ENCODE data around the gene ANKRD17.
"Not testable (repeated sequence)": the region's sequence is repeated elsewhere in the genome, so short reads cannot be mapped to it uniquely, and the experiment has no call there.

The ANKRD17 gene

DNA sequence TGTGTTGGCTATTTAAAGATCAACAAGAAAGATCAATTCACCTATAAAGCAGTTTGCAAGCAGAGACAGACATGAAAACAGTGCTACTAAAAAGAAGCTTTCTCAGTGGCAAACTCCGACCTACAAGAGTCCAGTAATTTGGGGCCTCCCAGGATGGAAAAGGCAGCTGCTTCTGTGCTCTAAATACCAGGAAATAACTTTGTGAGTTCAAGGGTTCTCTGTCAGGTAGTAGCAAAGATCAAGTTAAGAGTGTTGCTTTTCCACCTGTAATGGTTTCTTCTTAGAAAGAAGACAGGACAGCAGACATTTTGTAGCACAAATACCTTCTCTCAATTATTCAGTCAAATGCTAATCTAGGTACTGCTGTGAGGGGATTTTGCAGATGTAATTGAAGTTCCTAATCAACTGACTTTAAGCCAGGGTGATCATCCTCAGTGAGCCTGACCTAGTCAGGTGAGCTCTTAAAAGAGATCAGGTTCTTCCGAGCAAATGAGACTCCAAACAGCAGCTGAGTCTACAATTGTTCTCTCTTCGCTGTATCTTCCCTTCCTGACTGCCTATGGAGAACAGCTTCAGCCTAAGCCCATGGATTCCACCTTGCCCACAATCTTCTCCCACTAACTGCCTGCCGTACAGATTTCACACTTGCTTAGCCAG is 13.5 kb downstream of the ANKRD17 start:
- no peak for DNase-seq (ENCODE audit: low read depth)

DNA sequence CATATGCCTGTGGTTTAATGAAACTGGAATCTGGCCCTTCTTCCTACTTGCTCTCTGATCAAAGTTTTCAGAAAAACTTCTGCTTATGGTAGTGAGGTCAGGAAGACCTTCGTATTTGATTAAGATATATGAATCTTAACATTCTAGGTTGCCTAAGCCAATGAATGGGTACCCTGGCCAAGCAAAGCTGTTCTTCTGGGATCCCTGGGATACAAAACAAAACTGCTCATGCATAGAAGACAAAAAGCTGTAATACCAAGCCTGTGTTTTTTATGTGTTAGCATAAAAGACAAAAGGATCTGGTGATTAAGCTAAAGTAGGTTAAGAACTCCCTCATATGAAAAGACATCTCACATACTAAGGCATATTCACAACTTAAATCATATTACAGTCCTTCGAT is 21.6 kb downstream of the ANKRD17 start:
- no peak for DNase-seq (ENCODE audit: low read depth)

DNA sequence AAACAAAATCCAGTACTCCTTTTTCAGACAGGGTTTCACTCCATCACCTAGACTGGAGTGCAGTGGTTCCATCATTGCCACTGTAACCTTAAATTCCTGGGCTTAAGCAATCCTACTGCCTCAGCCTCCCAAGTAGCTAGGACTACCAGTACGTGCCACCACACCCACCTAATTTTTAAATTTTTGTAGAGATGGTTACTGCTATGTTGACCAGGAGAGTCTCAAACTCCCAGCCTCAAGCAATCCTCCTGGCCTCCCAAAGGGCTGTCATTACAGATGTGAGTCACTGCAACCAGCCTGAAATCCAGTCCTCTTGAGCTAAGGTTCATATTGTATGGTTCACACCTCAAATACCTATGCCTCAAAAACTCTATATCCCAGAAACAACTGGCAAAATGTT is 22.4 kb downstream of the ANKRD17 start:
- DNase-seq (ENCODE audit: low read depth) = no peak

DNA sequence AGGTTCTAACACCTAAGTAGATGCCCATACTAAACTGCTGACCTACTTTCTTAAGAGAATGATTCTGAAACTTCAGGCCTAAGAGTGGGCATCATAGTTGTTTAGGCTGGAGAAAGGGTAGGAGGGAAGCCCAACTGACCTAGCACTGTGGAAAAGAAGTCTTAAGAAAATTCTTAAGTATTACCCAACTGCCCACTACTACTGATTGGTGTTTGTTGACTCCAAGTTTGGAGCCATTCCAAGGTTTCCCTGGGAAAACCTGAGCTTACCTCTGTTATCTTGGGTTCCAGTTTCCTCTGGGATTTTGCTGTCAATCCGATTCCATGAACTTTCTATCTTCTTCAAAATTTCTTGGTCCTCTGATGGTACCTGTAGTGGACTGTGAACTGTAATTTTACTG is 23.9 kb downstream of the ANKRD17 start:
- DNase-seq (ENCODE audit: low read depth) = no peak

DNA sequence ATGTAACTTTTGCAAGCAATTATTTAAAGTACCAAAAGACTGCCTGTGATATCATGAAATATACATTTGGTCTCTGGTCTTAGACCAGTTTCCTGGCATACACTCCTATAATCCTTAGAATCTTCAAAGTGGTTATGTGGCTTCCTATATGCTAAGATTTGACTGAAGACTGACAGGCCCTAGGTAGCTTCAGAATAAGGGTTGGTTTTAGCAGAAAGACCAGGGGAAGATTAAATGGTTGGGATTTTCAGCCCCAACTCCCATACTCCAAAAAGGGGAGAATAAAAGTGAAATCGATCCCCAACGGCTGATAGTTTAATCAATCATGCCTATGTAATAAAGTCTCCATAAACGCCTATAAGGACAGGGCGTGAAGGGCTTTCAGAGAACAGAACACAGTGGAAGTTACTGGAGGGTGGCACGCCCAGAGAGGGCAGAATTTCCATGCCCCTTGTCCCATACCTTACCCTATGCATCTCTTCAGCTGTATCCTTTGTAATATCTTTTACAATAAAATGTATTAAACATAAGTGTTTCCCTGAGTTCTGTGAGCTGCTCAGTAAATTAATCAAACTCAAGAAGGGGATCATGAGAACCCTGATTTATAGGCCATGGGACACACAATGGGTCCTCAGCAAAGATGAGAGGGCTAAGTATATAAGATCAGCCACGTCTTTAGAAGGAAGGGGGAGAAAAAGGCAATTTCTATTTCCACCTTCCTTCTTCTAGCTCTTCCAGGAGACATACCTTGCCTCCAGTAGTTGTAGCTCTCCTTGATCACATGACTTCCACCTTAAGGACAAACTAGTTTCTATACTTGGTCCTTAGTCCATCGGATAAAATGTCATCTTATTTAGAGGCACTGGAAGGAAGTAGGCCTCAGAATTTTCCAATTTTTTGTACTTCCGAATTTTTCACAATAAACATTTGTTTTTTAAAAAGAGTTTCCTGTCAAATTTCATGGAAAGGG is 26.8 kb downstream of the ANKRD17 start:
- no peak for DNase-seq (ENCODE audit: low read depth)

DNA sequence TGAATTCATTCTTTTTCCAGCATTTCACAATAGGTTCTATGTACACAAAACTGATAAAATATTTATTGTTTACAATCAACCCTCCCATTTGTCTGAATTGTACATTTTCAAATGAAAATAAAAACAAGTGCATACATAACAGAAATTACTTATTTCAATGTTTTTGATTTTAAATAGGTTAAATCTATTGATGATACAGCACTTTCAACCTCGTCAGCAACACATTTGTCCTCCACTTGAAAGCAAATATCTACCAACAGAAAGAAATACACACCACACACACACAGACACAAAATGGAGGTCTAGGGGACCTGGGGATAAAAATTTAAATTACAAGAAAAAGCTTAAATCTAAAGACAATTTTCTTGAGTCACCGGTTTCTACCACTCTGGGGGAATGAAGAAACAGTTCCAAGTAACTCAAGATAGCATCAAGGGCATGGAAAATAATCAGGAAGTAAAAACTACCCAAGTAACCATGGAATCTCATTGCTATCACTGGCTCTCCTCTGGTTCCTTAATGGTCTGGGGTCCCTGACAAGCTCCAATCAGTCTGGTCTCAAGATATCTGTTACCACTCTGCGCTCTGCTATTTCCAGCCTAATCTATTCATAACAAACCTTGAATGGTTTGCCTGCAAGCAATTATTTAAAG is 27.6 kb downstream of the ANKRD17 start:
- DNase-seq (ENCODE audit: low read depth) = no peak

DNA sequence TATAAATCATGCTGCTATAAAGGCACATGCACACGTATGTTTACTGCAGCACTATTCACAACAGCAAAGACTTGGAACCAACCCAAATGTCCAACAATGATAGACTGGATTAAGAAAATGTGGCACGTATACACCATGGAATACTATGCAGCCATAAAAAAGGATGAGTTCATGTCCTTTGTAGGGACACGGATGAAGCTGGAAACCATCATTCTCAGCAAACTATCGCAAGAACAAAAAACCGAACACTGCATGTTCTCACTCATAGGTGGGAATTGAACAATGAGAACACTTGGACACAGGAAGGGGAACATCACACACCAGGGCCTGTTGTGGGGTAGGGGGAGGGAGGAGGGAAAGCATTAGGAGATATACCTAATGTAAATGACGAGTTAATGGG is 29.8 kb downstream of the ANKRD17 start:
- not testable (repeated sequence) for DNase-seq (ENCODE audit: low read depth)

DNA sequence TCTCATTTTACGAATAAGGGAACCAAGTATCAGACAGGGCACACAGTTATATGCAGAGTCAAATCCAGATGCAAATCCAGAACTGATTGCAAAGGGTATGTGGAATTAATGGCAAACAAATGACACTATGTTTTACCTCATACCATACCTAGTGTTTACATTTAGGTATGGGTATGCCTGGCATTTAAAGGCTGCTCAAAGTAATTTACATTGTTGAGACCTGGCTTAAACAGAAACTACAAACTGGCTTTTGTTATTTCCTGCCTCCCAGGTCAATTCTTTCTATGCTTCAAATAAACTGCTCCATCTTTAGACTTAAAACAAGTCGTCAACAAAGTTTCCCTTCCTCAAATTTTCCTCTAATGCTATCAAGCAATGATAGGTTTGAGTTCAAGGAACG is 33.7 kb downstream of the ANKRD17 start:
- DNase-seq (ENCODE audit: low read depth) = no peak

DNA sequence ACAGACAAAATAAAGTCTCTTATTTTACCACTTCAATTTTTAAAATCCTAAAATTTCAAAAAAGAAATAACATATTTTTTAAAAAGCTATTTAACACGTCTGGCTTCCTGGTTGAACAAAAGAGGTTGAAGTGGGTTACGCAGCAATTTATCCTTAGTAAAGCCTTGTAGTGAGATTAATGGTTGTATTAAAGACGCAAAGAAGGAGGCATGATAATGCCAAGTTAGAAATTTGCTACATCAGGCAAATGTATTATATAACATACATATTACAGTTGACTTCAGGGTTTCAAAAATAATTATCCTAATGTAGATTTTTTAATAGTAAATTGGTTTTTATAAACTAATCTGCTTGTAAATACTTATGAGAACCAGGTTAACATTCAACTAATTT is 35.3 kb downstream of the ANKRD17 start:
- DNase-seq (ENCODE audit: low read depth) = no peak

DNA sequence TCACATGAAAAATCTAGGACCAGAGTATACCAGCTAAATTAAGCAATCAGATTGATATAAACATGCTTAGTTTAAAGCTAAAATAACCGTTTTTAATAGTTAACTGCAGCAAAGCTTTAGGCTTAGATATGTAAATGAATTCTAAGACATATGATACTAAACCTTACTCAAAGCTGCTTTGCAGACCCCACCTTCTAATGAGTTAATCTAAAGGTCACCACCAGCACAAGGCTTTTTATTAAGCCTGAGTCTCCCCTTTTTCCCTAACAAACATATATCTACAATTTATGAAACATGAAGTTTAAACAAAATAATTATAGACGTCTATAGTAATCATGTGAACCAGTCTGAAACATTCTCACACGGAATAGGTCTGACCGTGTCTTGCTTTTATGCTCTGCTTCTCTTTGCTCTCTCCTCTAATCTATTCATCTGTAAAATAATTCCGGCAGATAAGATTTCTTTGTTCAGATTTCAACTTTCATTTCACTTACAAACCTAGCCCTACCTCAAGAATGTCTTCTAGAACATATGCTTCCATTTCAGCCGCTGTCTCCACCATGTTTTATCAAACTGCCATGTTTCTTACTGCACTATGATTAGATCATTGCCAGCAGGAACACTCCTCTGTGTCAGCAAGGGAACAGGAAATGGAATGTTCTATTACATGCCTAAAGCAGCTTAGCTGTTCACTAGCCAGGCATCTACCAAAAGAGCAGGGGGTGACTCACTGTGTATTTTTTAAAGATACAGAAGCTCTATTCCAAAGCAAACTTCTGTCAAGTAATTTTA is 35.9 kb downstream of the ANKRD17 start:
- DNase-seq (ENCODE audit: low read depth) = peak; percentile 91

DNA sequence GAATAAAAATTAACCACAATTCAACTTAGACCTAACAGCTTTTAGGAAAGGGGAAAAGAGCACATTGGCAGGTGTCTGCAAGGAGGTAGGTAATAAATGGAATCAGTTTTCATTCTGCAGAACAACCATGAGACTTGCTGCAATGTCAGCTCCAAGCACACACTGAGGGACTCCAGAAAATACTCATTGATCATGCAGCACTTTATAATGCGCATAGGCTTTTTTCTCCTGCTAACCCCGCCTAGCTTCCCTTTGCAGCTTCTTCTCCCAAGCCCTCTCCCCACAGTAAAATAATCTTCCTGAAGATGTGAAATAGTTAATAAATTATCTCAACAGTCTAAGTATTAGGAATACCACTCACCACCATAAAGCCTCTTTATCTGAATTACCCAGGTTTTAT is 36.9 kb downstream of the ANKRD17 start:
- no peak for DNase-seq (ENCODE audit: low read depth)

DNA sequence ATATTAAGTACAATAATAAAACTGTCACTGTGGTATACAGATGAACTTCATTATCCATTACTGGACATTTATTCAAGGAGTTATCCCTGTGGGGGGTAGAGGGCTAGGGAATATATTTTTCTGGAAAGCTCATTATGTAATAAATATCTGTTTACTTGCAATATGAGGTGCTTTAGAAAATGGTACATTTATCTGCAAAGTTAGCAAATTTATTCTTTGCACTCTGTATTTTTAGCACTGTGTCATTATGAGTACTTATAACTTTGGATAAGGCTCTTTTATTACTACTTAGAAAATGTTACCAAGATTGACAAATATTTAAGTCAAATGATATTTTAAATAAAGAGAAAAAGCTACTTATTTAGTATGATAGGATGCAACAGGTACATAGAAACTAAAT is 37.8 kb downstream of the ANKRD17 start:
- no peak for DNase-seq (ENCODE audit: low read depth)

DNA sequence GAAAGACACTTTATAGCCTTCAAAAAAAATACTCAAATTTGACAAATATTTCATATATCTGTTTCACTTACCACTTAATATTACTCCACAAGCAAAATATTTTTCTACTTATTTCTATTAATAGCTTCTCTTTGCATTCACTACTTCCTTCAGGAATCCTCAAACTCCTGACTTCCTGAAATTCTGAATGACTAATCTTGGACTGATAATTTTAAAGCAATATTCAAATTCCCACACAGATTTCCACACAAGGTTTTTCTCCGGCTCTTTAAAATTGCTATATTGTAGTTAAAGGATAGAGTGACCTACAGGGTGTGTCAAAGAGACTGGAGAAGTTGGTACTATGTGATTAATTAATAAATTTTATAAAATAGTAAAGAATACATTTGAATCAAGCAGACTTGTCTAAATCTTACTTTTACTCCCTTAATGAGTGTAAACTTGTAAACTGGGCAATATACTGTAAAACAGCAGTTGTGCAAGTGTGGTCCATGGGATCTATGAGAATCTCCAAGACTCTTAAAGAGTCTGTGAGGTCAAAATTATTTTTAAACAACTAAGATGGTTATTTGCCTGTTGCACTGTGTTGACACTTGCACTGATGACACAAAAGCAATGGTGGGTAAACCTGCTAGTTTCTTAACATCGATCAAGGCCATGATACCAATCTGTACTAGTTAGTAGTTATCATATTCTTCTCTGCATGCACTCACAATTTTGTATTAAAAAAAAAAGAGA is 44.5 kb downstream of the ANKRD17 start:
- DNase-seq (ENCODE audit: low read depth) = no peak

DNA sequence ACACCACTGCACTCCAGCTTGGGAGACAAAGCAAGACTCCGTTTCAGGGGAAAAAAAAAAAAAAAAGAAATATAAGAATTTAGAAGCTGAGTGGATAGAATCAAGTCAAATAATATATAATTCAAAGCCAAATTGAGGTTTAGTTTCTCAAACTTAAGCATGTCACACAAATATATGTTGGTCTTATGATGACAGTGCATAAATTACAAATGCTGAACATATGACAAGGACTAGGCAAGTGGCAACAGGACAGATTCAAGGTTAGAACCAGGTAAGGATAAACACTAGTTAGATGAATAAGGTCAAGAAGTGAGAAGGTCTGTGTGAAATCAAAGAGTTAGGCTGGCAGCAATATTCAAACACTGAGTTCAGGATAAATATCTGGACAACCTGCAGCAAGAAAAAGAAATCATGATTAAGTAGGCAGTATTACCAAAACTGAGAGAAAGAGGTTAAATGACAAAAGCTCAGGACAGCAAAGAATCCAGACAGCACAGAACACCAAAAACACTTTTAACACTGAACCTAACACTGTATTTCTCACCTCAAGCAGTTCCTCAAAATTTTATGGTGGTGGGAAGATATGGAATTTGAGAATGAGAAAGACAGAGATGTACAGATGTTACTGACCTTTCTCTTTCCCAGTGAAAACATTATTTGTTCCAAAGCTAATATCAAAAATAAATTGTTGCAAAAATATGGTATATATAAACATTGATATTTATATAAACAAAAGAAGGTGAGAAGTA is 45.4 kb downstream of the ANKRD17 start:
- DNase-seq (ENCODE audit: low read depth) = no peak

DNA sequence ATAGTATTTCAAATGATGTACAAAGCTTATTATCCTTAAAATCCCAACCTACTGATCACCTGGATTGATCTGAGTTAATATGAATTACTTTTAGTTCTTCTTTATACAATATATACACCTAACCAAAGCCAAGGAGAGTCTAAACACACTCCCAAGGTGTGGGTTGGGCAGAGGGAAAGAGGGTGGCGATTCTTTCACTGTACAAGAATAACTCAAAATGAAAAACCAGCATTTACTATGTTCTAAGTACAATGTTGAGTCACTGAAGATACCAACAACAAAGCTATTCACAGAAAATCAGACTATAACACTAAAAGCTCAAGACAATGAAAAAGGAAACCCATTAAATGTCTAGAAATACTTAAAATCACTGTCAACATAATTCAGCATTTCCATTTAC is 46.6 kb downstream of the ANKRD17 start:
- DNase-seq (ENCODE audit: low read depth) = no peak

DNA sequence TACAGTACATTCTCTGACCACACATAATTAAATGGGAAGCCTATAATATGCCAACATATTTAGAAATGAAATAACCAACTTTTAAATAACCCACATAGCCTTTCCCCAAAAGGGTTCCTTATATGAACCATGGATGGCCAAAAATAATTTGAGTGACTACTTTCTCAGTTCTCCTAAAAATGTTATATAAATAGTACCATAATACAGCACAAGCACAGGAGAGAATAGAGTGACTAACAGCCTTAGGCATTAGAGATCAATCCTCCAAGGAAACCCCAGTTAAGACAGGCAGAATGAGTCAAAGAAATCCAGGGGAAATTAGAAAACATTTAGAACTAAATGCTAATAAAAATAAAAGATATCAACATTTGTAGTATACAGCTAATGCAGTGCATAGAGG is 50.2 kb downstream of the ANKRD17 start:
- DNase-seq (ENCODE audit: low read depth) = peak; percentile 10

DNA sequence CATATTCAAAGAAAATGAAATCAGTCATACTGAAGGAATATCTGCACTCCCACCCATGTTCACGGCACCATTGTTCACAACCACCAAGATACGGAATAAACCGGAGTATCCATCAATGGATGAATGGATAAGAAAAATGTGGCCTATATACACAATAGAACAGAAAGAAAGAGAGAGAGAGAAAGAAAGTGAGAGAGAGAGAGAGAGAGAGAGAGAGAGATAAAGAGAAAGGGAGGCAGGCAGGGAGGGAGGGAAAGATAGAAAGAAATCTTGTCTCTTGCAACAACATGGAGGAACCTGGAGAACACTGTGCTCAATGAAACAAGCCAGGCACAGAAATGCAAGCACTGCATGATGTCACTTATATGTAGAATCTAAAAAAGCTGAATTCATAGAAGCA is 52.4 kb downstream of the ANKRD17 start:
- no peak for DNase-seq (ENCODE audit: low read depth)

DNA sequence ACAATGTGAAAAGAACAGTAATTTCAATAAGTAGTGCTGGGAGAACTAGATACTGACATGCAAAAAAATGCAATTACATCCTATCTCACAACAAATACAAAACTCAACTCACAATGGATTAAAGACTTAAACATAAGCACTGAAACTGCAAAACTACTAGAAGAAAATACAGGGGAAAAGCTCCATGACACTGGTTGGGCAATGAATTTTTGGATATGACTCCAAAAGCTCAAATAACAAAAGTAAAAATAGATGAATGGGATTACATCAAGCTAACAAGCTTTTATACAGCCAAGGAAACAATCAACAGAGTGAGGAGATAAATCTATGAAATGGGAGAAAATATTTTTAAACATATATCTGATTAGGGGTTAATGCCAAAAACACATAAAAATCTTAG is 53.1 kb downstream of the ANKRD17 start:
- no peak for DNase-seq (ENCODE audit: low read depth)

DNA sequence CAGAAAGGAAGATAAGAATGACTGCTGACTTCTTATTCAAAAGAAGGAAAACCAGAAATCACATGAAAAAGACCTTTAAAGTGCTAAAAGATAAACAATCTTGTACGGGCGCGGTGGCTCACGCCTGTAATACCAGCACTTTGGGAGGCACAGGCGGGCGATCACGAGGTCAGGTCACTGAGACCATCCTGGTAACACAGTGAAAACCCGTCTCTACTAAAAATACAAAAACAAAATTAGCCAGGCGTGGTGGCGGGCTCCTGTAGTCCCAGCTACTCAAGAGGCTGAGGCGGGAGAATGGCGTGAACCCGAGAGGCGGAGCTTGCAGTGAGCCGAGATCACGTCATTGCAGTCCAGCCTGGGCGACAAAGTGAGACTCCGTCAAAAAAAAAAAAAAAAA is 54.6 kb downstream of the ANKRD17 start:
- DNase-seq (ENCODE audit: low read depth) = not testable (repeated sequence)

DNA sequence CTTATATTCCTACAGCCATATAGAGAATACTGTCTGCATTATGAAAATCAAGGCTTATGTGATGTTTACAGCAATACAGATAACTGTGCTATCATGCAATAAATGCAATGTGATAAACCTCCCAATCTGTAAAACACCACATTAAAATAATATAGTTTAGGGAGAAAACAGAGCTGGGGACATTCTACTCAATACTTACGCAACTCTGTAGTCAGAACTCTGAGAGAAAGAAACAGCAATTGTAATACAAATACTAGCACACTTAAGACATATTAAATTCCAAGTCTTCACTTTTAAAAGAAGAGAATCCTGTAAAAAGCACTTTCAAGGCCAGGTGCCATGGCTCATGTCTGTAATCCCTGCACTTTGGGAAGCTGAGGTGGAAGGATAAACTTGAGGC is 61.4 kb downstream of the ANKRD17 start:
- no peak for DNase-seq (ENCODE audit: low read depth)

DNA sequence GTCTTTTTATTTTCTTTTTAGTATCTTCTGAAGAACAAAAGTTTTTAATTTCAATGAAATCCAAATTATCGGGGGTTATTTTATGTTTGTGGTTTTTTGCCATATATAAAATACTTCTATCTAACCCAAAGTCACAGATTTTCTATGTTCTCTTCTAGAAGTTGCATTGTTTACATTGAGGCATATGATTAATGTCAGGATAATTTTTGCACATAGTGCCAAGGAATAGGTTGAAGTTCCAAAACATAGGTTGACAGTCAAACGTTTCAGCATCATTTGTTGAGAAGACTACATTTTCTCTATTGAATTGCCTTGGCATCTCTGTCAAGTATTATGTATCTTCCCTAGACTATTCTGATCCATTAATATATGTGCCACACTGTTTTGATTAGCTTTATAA is 64.5 kb downstream of the ANKRD17 start:
- DNase-seq (ENCODE audit: low read depth) = no peak

All from fibroblast of the conjunctiva (primary cell).